Measurements from ENCODE around the gene MAP3K6. TPM values are rescaled to one million over a fixed set of nuclear protein-coding genes. Genes with fewer than 3 reads are reported as not detected.

Gene MAP3K6
- total and polyA plus RNA-seq, 11 donors: 21.1 to 77.0 (median 47.5) TPM

DNA sequence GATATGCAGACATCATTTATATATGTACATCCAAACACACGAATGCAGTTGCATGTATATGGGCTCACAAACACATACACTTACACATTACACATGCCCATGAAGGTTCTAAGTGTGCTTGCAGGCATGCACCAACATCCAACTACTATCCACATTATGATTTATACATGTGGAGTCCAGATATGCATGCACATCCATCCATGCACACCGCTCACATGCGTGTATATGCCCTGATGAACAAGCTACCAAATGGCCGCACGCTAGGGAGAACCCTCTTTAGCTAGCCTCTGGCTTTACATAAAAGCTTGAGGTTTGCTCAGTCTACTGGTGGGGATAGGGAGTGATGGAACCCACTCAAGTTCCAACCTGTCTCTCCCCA is 34.2 kb upstream of the MAP3K6 start:
- intact Hi-C loops (cut with DNase I): loop anchor here in 6 of 10 donors (2.0 to 10.0 kb wide), 6 partner anchors 124 to 264 kb away; partner anchors contain the start of gene AHDC1 (in 3 of the 6)
- peaks cover 24 to 96% (median 76%) of the 10 kb centered on the region in 12 donors for H3K4me1 ChIP-seq
- peaks cover 0 to under 1% (median 0%) of the 10 kb centered on the region in 9 donors for H3K36me3 ChIP-seq
- H3K27ac ChIP-seq: peak overlapping the region in 2 of 12 donors; percentile 1 to 76
- no peak for DNase-seq
- H3K4me3 ChIP-seq: no peak overlapping the region
- no peaks in the 10 kb centered on the region for H3K27me3 ChIP-seq
- no peak for TF ChIP-seq POLR2A (IDR thresholded peaks at IDR 0.05)
- TF ChIP-seq, protein P1, sequence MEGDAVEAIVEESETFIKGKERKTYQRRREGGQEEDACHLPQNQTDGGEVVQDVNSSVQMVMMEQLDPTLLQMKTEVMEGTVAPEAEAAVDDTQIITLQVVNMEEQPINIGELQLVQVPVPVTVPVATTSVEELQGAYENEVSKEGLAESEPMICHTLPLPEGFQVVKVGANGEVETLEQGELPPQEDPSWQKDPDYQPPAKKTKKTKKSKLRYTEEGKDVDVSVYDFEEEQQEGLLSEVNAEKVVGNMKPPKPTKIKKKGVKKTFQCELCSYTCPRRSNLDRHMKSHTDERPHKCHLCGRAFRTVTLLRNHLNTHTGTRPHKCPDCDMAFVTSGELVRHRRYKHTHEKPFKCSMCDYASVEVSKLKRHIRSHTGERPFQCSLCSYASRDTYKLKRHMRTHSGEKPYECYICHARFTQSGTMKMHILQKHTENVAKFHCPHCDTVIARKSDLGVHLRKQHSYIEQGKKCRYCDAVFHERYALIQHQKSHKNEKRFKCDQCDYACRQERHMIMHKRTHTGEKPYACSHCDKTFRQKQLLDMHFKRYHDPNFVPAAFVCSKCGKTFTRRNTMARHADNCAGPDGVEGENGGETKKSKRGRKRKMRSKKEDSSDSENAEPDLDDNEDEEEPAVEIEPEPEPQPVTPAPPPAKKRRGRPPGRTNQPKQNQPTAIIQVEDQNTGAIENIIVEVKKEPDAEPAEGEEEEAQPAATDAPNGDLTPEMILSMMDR (IDR thresholded peaks at IDR 0.05): no peak
- 86 to 94% (median 91%) methylated on average over 5 of the region's 5 CpGs for WGBS, 4 donors
- H3K9me3 ChIP-seq: no peaks in the 10 kb centered on the region
- no peak for ATAC-seq

GRCh38 chr1:27400082-27400962 is 33.6 kb upstream of the MAP3K6 start:
- TF ChIP-seq POLR2A (IDR thresholded peaks at IDR 0.05): no peak
- TF ChIP-seq, protein P1 (IDR thresholded peaks at IDR 0.05): no peak
- H3K27me3 ChIP-seq: no peaks in the 10 kb centered on the region
- ATAC-seq (no peak), DNase-seq (no peak)
- WGBS, 4 donors: 55 to 74% (median 63%) methylated on average over 13 of the region's 13 CpGs
- no peak overlapping the region for H3K4me3 ChIP-seq
- intact Hi-C loops (cut with DNase I): loop anchor here in 6 of 10 donors (2.0 to 10.0 kb wide), 6 partner anchors 124 to 264 kb away; partner anchors contain the start of gene AHDC1 (in 3 of the 6)
- H3K4me1 ChIP-seq: peaks cover 24 to 96% (median 72%) of the 10 kb centered on the region in 12 donors
- no peaks in the 10 kb centered on the region for H3K9me3 ChIP-seq
- no peaks in the 10 kb centered on the region for H3K36me3 ChIP-seq
- H3K27ac ChIP-seq: no peak overlapping the region

GRCh38 chr1:27399251-27400025 is 32.7 kb upstream of the MAP3K6 start:
- no peaks in the 10 kb centered on the region for H3K9me3 ChIP-seq
- H3K4me3 ChIP-seq: no peak overlapping the region
- TF ChIP-seq, protein P1 (IDR thresholded peaks at IDR 0.05): no peak
- TF ChIP-seq POLR2A (IDR thresholded peaks at IDR 0.05): no peak
- no peak for DNase-seq
- H3K4me1 ChIP-seq: peaks cover 17 to 92% (median 66%) of the 10 kb centered on the region in 12 donors
- no peak for ATAC-seq
- 40 to 56% (median 47%) methylated on average over 10 to 19 of the region's 19 CpGs for WGBS, 4 donors
- H3K36me3 ChIP-seq: no peaks in the 10 kb centered on the region
- no peaks in the 10 kb centered on the region for H3K27me3 ChIP-seq
- intact Hi-C loops (cut with DNase I): loop anchor here (2.0 to 10.0 kb wide), 10 partner anchors 125 to 355 kb away; partner anchors contain the start of gene AHDC1 (in 3 of the 10)
- peak overlapping the region in 3 of 12 donors; percentile 15 to 42 (median 28) for H3K27ac ChIP-seq
